Measurements from ENCODE around the gene H3-3A.

The H3-3A gene

DNA sequence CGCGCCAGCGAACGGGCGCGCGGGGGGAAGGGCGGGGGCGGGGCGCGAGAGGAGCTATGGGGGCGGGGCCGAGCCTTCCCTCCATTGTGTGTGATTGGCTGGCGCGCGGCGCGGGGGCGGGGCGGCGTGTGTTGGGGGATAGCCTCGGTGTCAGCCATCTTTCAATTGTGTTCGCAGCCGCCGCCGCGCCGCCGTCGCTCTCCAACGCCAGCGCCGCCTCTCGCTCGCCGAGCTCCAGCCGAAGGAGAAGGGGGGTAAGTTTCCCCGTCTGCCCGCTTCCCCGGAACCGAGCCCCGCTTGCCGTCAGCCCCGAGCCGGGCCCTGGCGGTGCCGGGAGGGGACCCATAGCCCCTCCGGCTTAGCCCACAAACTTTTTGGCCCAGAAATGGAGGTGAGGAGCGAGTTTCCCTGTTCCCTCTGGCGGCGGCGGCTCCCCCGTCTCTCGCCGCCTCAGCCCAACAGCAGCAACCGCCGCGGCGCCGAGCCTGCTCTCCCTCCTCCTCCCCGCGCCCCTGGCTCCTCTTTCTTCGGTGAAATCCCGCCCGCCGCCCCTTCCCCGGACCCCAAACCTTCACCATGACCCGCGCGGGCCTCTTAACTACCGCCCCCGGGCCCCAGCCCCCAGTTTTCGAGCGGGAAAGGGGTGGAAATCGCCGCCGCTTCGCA is at the start of gene H3-3A:
TSS of gene H3-3A (plus strand) at position 159 of the 666 bp plus-strand sequence. CDS start 1,636 bp downstream, outside the sequence.
- DNase-seq = peak; percentile 97 to 98
- peaks cover 43% of the 10 kb centered on the region for H3K4me1 Mint-ChIP-seq
- H3K9me3 Mint-ChIP-seq = no peaks in the 10 kb centered on the region
- no peaks in the 10 kb centered on the region for H3K27me3 Mint-ChIP-seq
- peak; percentile 89 for ATAC-seq
- H3K4me3 Mint-ChIP-seq = peak within 1 kb of the TSS; percentile 96 to 100
- H3K27ac Mint-ChIP-seq = peak within 1 kb of the TSS; percentile 99 to 100

DNA sequence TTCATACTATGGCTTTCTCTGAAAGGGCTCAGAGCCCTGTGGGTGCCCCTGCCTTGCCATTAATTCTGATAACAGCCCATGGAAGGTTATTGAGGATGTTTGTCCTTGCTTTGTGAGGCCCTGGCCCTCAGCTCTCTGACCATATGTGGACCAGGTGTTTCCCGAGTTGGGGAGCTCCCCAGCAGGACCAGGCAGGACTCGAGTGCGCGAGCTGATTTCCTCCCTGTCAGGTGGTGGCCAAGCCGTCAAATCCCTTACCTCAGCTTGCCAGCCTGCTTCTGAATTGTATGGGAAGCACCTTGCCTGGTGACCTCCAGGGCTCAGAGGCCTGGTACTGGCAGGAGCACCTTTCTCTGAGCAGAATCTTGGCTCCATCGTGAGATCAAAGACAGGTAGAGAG is 45.4 kb upstream of the H3-3A start:
- H3K9me3 Mint-ChIP-seq = peaks cover 0 to 4% of the 10 kb centered on the region in 2 donors
- no peak overlapping the region for H3K4me3 Mint-ChIP-seq
- H3K27ac Mint-ChIP-seq = no peak overlapping the region
- DNase-seq (no peak), ATAC-seq (no peak)
- H3K27me3 Mint-ChIP-seq = no peaks in the 10 kb centered on the region
- peaks cover 6% of the 10 kb centered on the region for H3K4me1 Mint-ChIP-seq

DNA sequence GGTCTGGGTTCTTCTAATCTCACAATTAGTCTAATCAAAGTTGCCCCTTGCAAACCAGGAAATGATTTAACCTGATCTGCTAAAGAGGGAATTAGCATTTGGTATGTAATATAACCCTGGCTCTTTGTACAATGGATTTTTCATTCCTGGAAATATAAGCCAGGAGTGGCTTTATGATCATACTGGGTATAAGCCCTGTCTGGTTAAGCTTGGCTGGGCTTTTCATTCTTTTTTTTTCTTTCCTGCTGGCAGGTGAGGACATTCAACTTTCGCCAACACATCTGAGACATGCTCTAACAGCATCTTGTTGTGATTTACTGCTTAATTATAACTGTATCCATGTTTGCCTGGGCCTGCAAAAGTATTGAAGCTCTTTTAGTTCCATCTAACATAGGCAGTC is 42.9 kb upstream of the H3-3A start:
- ATAC-seq (no peak), DNase-seq (no peak)
- Mint-ChIP-seq H3K27ac (no peak overlapping the region), H3K4me1 (peaks cover 6% of the 10 kb centered on the region), H3K9me3 (peaks cover 0 to 4% of the 10 kb centered on the region in 2 donors), H3K4me3 (no peak overlapping the region), H3K27me3 (no peaks in the 10 kb centered on the region)

GRCh38 chr1:226021401-226021800 is 41.1 kb upstream of the H3-3A start:
- no peak for DNase-seq
- Mint-ChIP-seq H3K9me3 (peaks cover 0 to 4% of the 10 kb centered on the region in 2 donors), H3K27me3 (no peaks in the 10 kb centered on the region), H3K4me1 (peaks cover 6% of the 10 kb centered on the region), H3K27ac (no peak overlapping the region), H3K4me3 (no peak overlapping the region)
- no peak for ATAC-seq

- Mint-ChIP-seq H3K27ac (no peak overlapping the region), H3K4me1 (peaks cover 6% of the 10 kb centered on the region), H3K27me3 (no peaks in the 10 kb centered on the region), H3K9me3 (peaks cover 0 to 4% of the 10 kb centered on the region in 2 donors), H3K4me3 (no peak overlapping the region)
- no peak for ATAC-seq
- no peak for DNase-seq
Observed at GRCh38 chr1:226021801-226022200, 40.7 kb upstream of the H3-3A start.

GRCh38 chr1:226023735-226024134 is 38.8 kb upstream of the H3-3A start:
- Mint-ChIP-seq H3K4me3 (no peak overlapping the region), H3K4me1 (no peaks in the 10 kb centered on the region), H3K27me3 (no peaks in the 10 kb centered on the region), H3K9me3 (peaks cover 0 to 4% of the 10 kb centered on the region in 2 donors), H3K27ac (no peak overlapping the region)
- DNase-seq = no peak
- ATAC-seq = no peak

GRCh38 chr1:226026833-226027232 is 35.7 kb upstream of the H3-3A start:
- no peak for ATAC-seq
- Mint-ChIP-seq H3K27me3 (no peaks in the 10 kb centered on the region), H3K4me1 (peaks cover 9% of the 10 kb centered on the region), H3K4me3 (no peak overlapping the region), H3K27ac (no peak overlapping the region), H3K9me3 (no peaks in the 10 kb centered on the region)
- DNase-seq = no peak

- no peak for ATAC-seq
- Mint-ChIP-seq H3K27ac (no peak overlapping the region), H3K9me3 (no peaks in the 10 kb centered on the region), H3K27me3 (no peaks in the 10 kb centered on the region), H3K4me1 (peaks cover 9% of the 10 kb centered on the region), H3K4me3 (no peak overlapping the region)
- no peak for DNase-seq
Observed at GRCh38 chr1:226027538-226028217, 34.8 kb upstream of the H3-3A start.

GRCh38 chr1:226029093-226029496 is 33.4 kb upstream of the H3-3A start:
- no peak for DNase-seq
- H3K27me3 Mint-ChIP-seq = no peaks in the 10 kb centered on the region
- H3K9me3 Mint-ChIP-seq = no peaks in the 10 kb centered on the region
- ATAC-seq = no peak
- peaks cover 9% of the 10 kb centered on the region for H3K4me1 Mint-ChIP-seq
- H3K4me3 Mint-ChIP-seq = no peak overlapping the region
- H3K27ac Mint-ChIP-seq = no peak overlapping the region

DNA sequence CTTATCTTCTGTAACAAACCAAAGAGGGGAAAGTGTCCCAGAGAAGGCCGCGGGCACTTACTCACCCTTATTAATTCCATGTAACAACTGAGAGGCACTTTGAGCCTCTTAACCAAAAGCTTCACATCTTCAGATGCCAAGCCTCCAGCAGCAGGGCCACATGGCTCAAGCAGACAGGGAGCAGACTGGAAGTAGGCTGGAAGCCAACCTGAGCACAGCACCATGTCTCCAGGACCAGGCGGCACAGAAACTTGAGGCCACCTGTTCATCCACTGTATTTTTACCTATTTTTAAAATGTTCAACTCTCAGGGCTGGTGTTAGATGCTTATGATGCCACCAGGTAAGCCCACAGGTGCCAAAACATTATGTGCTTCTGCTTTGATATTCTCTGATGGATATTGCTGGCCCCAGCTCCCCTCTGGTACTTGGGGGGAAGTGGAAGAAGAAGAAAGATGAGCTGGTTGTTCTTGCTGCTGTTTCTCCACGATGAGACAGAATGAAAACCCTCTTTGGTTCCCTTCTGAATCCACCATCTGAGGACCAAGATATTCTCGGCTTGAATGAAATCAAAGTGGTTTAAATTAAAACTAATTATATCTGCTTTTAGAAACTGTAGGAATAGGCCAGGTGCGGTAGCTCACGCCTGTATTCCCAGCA is 32.8 kb upstream of the H3-3A start:
- no peak for ATAC-seq
- Mint-ChIP-seq H3K27ac (no peak overlapping the region), H3K4me3 (no peak overlapping the region), H3K27me3 (no peaks in the 10 kb centered on the region), H3K4me1 (peaks cover 9% of the 10 kb centered on the region), H3K9me3 (no peaks in the 10 kb centered on the region)
- no peak for DNase-seq

DNA sequence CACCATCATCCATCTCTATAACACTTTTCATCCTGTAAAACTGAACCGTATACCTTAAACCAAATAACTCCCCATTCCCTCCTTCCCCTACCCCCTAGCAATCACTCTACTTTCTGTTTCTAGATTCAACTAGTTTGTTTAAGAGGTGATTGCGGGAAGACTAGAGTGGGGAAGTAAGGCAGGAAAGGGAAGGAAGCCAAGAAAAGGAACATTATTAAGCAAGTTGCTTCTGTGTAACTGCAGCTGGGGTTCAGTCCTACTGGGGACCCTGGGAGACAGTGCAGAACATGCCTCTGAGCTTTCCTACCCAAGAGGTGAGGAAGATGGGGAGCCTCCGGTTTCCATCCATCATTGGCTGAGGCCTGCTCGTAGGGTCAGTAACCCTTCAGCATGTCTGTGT is 28.9 kb upstream of the H3-3A start:
- Mint-ChIP-seq H3K4me1 (peaks cover 9% of the 10 kb centered on the region), H3K4me3 (no peak overlapping the region), H3K27me3 (no peaks in the 10 kb centered on the region), H3K9me3 (no peaks in the 10 kb centered on the region), H3K27ac (no peak overlapping the region)
- DNase-seq (no peak), ATAC-seq (no peak)

GRCh38 chr1:226033991-226034390 is 28.5 kb upstream of the H3-3A start:
- Mint-ChIP-seq H3K27ac (no peak overlapping the region), H3K4me1 (peaks cover 8% of the 10 kb centered on the region), H3K9me3 (no peaks in the 10 kb centered on the region), H3K4me3 (no peak overlapping the region), H3K27me3 (no peaks in the 10 kb centered on the region)
- no peak for ATAC-seq
- DNase-seq = no peak

GRCh38 chr1:226034482-226034881 is 28.0 kb upstream of the H3-3A start:
- no peak for DNase-seq
- no peak overlapping the region for H3K4me3 Mint-ChIP-seq
- ATAC-seq = no peak
- no peak overlapping the region for H3K27ac Mint-ChIP-seq
- no peaks in the 10 kb centered on the region for H3K27me3 Mint-ChIP-seq
- peaks cover 5% of the 10 kb centered on the region for H3K4me1 Mint-ChIP-seq
- no peaks in the 10 kb centered on the region for H3K9me3 Mint-ChIP-seq

DNA sequence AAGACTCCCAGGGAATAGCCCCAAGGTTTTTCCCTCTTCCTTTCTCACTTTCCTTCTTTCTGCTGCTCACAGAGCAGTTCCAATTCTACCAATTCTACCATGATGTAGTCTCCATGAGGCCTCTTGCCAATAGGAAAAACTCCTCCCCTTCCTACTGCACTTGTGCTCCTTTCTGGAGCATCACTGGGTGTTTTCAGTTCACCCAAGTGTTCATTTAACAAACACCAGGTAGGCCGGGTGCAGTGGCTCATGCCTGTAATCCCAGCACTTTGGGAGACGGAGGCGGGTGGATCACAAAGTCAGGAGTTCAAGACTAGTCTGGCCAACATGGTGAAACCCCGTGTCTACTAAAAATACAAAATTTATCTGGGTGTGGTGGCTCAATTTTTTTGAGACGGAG is 26.6 kb upstream of the H3-3A start:
- no peak overlapping the region for H3K4me3 Mint-ChIP-seq
- no peaks in the 10 kb centered on the region for H3K27me3 Mint-ChIP-seq
- H3K27ac Mint-ChIP-seq = no peak overlapping the region
- DNase-seq = no peak
- H3K9me3 Mint-ChIP-seq = no peaks in the 10 kb centered on the region
- peaks cover under 1% of the 10 kb centered on the region for H3K4me1 Mint-ChIP-seq
- ATAC-seq = no peak

- Mint-ChIP-seq H3K4me3 (no peak overlapping the region), H3K27me3 (peaks cover 5% of the 10 kb centered on the region), H3K9me3 (no peaks in the 10 kb centered on the region), H3K27ac (no peak overlapping the region), H3K4me1 (no peaks in the 10 kb centered on the region)
- ATAC-seq (no peak), DNase-seq (no peak)
Observed at GRCh38 chr1:226038661-226039060, 23.9 kb upstream of the H3-3A start.

DNA sequence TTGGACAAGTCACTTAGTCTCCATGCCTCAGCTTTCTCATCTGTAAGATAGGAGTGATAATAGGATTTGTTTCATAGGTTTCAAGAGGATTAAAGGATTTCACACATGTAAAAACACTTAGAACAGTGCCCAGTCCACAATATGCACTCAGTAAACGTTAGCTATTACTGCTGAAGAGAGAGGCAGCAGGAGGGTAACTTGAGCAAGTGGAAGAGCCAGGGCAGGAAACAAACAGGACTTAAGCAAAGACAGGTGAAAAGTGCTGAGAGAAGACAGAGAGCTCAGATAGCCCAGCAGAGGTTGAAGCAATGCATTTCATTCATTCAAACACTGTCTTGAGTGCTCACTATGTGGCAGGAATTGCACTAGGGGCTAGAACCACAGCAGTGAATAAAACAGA is 21.1 kb upstream of the H3-3A start:
- ATAC-seq = no peak

More for the DNA sequence above, 21.1 kb upstream of the H3-3A start:
- no peak for DNase-seq
- Mint-ChIP-seq H3K27ac (no peak overlapping the region), H3K4me3 (no peak overlapping the region), H3K27me3 (peaks cover 5% of the 10 kb centered on the region), H3K4me1 (no peaks in the 10 kb centered on the region), H3K9me3 (no peaks in the 10 kb centered on the region)
